Panc1 (cell line): ENCODE measurements around the gene LOXL1. TPM values are rescaled to one million over a fixed set of nuclear protein-coding genes. Genes with fewer than 3 reads are reported as not detected.

Experiments used
- ATAC-seq: fragments of 200-7000 bp; cut with Tn5 transposase; 2 replicates; pipeline ENCODE4 v1.9.1; 2020; ENCODE audit warnings: mild to moderate bottlenecking, moderate library complexity
- BruUV-seq: library from RNA; stranded (reverse); fragments of 400-500 nt; replicated peaks from 2 replicates; lab custom pipeline; 2021; lab: Mats Ljungman, UMichigan
- CTCF ChIA-PET: fragments of 300-600 bp; sonication (Branson Sonifier 250); formaldehyde crosslinking; loops from one replicate; lab custom pipeline; 2022; ENCODE audit warnings: antibody characterized with exemption; lab: Charles Lee
- POLR2A ChIA-PET: fragments of 300-600 bp; sonication (Branson Sonifier 250); formaldehyde crosslinking; loops from one replicate; lab custom pipeline; 2022; ENCODE audit warnings: antibody characterized with exemption; lab: Charles Lee
- DNase-seq: peaks from one replicate; pipeline ENCODE4 v3.0.0-alpha.2; 2010; ENCODE audit warnings: low read depth, low spot score
- H3K27ac ChIP-seq: 2 replicates; pipeline ENCODE4 v1.5.1; 2011; ENCODE audit warnings: mild to moderate bottlenecking, low read length, inconsistent platforms
- H3K27me3 ChIP-seq: fragments of 200-500 bp; sonication (Bioruptor generic); 2 replicates; pipeline ENCODE4 v1.6.0; 2014; ENCODE audit warnings: low read length, inconsistent platforms; ENCODE audit not compliant: control insufficient read depth, insufficient read depth
- H3K36me3 ChIP-seq: fragments of 200-500 bp; sonication (Bioruptor generic); 2 replicates; pipeline ENCODE4 v1.5.1; 2014; ENCODE audit warnings: inconsistent platforms, mild to moderate bottlenecking, low read length, moderate library complexity; ENCODE audit not compliant: control insufficient read depth, insufficient read depth
- H3K4me1 ChIP-seq: 2 replicates; pipeline ENCODE4 v1.5.1; 2011; ENCODE audit warnings: inconsistent platforms, mild to moderate bottlenecking, low read length, moderate library complexity; ENCODE audit not compliant: control insufficient read depth, insufficient read depth
- H3K4me3 ChIP-seq, 2 experiments: 2 replicates each; pipeline ENCODE4 v1.5.1; 2011 to 2012; ENCODE audit warnings: low read depth in 2 of 2, low read length in 2 of 2, mild to moderate bottlenecking in 2 of 2, inconsistent platforms in 1 of 2, moderate library complexity in 1 of 2
- H3K9me3 ChIP-seq: fragments of 200-500 bp; sonication (Bioruptor generic); 2 replicates; pipeline ENCODE4 v1.5.1; 2014; ENCODE audit warnings: low read depth, mild to moderate bottlenecking, inconsistent platforms, low read length, moderate library complexity; ENCODE audit not compliant: control insufficient read depth, insufficient read depth
- POLR2AphosphoS5 ChIP-seq: IDR thresholded peaks from 2 replicates; pipeline ENCODE4 v1.6.1; 2012; ENCODE audit warnings: mild to moderate bottlenecking, low read depth, low read length, moderate library complexity
- SIN3A ChIP-seq: IDR thresholded peaks from 2 replicates; pipeline ENCODE4 v1.6.1; 2012; ENCODE audit warnings: low read depth, mild to moderate bottlenecking, low read length, moderate library complexity, borderline replicate concordance; ENCODE audit not compliant: insufficient read depth
- TCF7L2 ChIP-seq: IDR thresholded peaks from 2 replicates; pipeline ENCODE4 v1.6.1; 2011; ENCODE audit warnings: mild to moderate bottlenecking, low read depth, low read length, inconsistent platforms
- in situ Hi-C: cut with HindIII; loops from 2 replicates; pipeline ENCODE4 v1.10.0; 2016; ENCODE audit warnings: low sequenced_read_pairs, low pct_unique_long_range_greater_than_20kb
- intact Hi-C: fragments of 100-400 bp; cut with micrococcal nuclease; formaldehyde crosslinking; loops from one replicate; pipeline ENCODE4 v1.10.0; 2022; ENCODE audit not compliant: unreplicated experiment
- total RNA-seq: library from RNA; stranded (reverse); gene quantifications from one replicate; pipeline ENCODE4 v1.2.1, GENCODE V29; 2021; ENCODE audit not compliant: unreplicated experiment
- TF ChIP-seq, protein P1 (sequence below): fragments of 450-650 bp; IDR thresholded peaks from 2 replicates; pipeline ENCODE4 v1.5.1; 2017; ENCODE audit warnings: mild to moderate bottlenecking
- TF ChIP-seq, protein P2 (sequence below), 2 experiments: IDR thresholded peaks; 2 replicates each; pipeline ENCODE4 v1.6.1; 2011 to 2012; ENCODE audit warnings: low read depth in 2 of 2, control low read depth in 1 of 2, low read length in 1 of 2, mild to moderate bottlenecking in 1 of 2, moderate library complexity in 1 of 2; ENCODE audit not compliant: insufficient read depth in 1 of 2

Gene LOXL1
- total RNA-seq, 1 experiment from 2014 or later, result 18.6 TPM

- Histone ChIP-seq H3K27ac (no peak overlapping the region), H3K36me3 (no peaks in the 10 kb centered on the region), H3K4me3 (no peak overlapping the region), H3K27me3 (no peaks in the 10 kb centered on the region), H3K4me1 (no peaks in the 10 kb centered on the region), H3K9me3 (no peaks in the 10 kb centered on the region)
- POLR2A ChIA-PET, result no interaction called here
- TF ChIP-seq, protein P1, sequence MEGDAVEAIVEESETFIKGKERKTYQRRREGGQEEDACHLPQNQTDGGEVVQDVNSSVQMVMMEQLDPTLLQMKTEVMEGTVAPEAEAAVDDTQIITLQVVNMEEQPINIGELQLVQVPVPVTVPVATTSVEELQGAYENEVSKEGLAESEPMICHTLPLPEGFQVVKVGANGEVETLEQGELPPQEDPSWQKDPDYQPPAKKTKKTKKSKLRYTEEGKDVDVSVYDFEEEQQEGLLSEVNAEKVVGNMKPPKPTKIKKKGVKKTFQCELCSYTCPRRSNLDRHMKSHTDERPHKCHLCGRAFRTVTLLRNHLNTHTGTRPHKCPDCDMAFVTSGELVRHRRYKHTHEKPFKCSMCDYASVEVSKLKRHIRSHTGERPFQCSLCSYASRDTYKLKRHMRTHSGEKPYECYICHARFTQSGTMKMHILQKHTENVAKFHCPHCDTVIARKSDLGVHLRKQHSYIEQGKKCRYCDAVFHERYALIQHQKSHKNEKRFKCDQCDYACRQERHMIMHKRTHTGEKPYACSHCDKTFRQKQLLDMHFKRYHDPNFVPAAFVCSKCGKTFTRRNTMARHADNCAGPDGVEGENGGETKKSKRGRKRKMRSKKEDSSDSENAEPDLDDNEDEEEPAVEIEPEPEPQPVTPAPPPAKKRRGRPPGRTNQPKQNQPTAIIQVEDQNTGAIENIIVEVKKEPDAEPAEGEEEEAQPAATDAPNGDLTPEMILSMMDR, result no peak
- TF ChIP-seq, protein P2, sequence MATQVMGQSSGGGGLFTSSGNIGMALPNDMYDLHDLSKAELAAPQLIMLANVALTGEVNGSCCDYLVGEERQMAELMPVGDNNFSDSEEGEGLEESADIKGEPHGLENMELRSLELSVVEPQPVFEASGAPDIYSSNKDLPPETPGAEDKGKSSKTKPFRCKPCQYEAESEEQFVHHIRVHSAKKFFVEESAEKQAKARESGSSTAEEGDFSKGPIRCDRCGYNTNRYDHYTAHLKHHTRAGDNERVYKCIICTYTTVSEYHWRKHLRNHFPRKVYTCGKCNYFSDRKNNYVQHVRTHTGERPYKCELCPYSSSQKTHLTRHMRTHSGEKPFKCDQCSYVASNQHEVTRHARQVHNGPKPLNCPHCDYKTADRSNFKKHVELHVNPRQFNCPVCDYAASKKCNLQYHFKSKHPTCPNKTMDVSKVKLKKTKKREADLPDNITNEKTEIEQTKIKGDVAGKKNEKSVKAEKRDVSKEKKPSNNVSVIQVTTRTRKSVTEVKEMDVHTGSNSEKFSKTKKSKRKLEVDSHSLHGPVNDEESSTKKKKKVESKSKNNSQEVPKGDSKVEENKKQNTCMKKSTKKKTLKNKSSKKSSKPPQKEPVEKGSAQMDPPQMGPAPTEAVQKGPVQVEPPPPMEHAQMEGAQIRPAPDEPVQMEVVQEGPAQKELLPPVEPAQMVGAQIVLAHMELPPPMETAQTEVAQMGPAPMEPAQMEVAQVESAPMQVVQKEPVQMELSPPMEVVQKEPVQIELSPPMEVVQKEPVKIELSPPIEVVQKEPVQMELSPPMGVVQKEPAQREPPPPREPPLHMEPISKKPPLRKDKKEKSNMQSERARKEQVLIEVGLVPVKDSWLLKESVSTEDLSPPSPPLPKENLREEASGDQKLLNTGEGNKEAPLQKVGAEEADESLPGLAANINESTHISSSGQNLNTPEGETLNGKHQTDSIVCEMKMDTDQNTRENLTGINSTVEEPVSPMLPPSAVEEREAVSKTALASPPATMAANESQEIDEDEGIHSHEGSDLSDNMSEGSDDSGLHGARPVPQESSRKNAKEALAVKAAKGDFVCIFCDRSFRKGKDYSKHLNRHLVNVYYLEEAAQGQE (IDR thresholded peaks at IDR 0.05; ENCODE audit: insufficient read depth in 1 of 2, low read depth in 2 of 2, low read length in 1 of 2), result no peak
- TF ChIP-seq SIN3A (no peak), TCF7L2 (no peak), POLR2AphosphoS5 (no peak)
- DNase-seq (no peak), ATAC-seq (no peak)
- BruUV-seq, result no TSS peak
- CTCF ChIA-PET, result interaction anchor here (2.5 kb wide), 1 partner anchor 15 kb away, joined by 13 read pairs; no protein-coding TSS in a partner anchor
- in situ Hi-C loops, result no loop called here
- intact Hi-C loops, result no loop called here
These were observed 39.5 kb downstream of the LOXL1 start for GRCh38 chr15:73965758-73966113.

- in situ Hi-C loops (no loop called here), intact Hi-C loops (no loop called here)
These were observed 42.2 kb downstream of the LOXL1 start for GRCh38 chr15:73968461-73968860.

More at GRCh38 chr15:73968461-73968860, 42.2 kb downstream of the LOXL1 start:
- Histone ChIP-seq H3K36me3 (no peaks in the 10 kb centered on the region), H3K27me3 (no peaks in the 10 kb centered on the region), H3K4me3 (no peak overlapping the region), H3K27ac (no peak overlapping the region), H3K9me3 (no peaks in the 10 kb centered on the region), H3K4me1 (0 out of 2 replicates have a peak, but pooled peaks cover 5% of the 10 kb centered on the region)
- POLR2A ChIA-PET, result no interaction called here
- no peak for TF ChIP-seq POLR2AphosphoS5
- TF ChIP-seq SIN3A, result no peak
- TF ChIP-seq, protein P1, result no peak
- TF ChIP-seq TCF7L2, result no peak
- TF ChIP-seq, protein P2 (IDR thresholded peaks at IDR 0.05; ENCODE audit: insufficient read depth in 1 of 2, low read depth in 2 of 2, low read length in 1 of 2), result no peak
- CTCF ChIA-PET, result no interaction called here
- no peak for ATAC-seq
- no TSS peak for BruUV-seq
- no peak for DNase-seq
